ENCODE results near the gene ELP4.

Gene ELP4

DNA sequence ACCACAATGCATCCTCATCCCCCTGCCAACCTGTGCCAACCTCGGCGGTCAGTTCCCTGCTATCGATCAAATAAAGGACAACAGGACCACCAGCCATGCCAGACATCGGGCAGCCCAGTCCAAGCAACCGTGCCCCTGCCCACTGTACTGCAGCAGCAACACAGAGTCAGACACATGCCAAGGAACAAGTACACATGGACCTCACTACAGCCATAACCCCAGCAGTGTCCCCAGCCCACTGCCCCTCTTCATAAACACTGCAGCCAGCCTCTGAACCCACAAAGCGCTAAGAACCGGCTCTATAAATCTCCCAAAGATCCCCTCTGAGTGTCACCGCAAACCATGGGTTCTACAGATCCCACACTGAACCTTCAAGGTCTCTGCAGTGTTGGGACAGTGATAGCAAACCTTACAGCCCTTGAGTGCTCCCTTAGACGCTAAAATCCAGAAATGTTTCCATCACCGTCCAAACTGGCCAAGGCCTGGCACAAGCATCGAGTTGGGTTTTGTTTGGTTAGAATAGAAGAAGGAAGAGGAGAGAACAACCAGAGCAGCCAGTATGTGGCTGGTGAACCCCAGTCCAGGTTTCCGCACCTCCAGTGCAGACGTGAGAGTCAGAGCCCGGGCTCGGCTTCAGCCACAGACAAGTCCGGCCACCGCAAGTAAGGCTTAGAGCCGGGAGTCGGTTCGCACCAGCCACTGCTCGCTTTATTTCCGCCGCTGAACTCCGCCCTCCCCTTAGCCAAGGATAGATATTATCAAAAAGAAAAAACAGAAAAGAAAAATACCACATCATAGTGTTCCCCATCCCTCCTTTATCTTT is 293.6 kb downstream of the ELP4 start:
- DNase-seq, result no peak

DNA sequence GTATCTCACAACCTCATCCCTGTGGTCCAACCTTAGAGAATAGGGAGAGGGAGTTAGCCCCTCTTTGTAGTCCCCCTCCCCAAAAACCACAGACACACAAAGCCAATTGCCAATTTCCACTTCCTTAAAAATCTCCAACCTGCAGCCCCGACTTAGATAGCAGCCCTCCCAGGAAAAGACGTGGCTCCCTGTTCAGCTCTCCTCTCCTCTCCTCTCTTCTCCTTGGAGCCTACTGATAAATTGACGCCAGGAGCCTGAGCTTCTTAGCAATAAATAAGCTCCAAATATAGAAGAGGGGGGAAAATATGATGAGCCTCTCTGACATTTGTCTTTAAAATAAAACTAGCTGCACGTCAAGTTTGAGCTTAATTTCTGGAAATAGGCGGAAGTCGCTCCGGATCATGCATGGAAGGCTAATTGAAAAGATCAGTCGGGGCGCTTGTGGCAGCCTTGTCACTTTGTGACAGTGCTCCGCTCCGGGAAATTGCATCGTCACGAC is 294.3 kb downstream of the ELP4 start:
- DNase-seq, result no peak

- DNase-seq, result no peak
These were observed 294.9 kb downstream of the ELP4 start for GRCh38 chr11:31804312-31805036.

GRCh38 chr11:31805037-31805628 is 295.6 kb downstream of the ELP4 start:
- no peak for DNase-seq

DNA sequence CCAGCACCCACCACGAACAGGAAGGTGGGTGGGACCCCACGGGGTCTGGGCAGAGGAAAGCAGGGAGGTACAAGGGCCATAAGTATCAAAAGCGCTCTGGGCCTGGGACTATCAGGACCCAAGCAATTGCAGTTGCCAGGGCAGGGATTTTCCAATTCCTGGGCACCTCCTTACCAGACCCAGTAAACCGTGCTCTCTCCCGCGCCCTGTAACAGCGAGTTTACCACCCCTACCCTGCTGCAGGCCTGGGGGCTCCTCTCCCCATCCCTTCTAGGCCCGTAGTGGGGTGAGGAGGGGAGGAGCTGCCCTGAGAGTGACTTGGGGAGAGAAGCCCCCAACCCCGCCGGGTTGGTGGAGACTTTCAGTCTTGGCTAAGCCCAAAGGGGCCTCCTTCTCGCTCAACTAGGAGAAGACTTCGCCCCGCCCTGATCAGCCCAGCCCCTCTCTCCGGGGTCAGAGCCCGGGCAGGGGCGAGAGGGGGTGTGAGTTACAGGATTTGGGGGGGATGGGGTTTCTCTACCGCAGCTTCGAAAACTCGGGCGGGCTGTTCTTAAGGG is 296.1 kb downstream of the ELP4 start:
- no peak for DNase-seq

DNA sequence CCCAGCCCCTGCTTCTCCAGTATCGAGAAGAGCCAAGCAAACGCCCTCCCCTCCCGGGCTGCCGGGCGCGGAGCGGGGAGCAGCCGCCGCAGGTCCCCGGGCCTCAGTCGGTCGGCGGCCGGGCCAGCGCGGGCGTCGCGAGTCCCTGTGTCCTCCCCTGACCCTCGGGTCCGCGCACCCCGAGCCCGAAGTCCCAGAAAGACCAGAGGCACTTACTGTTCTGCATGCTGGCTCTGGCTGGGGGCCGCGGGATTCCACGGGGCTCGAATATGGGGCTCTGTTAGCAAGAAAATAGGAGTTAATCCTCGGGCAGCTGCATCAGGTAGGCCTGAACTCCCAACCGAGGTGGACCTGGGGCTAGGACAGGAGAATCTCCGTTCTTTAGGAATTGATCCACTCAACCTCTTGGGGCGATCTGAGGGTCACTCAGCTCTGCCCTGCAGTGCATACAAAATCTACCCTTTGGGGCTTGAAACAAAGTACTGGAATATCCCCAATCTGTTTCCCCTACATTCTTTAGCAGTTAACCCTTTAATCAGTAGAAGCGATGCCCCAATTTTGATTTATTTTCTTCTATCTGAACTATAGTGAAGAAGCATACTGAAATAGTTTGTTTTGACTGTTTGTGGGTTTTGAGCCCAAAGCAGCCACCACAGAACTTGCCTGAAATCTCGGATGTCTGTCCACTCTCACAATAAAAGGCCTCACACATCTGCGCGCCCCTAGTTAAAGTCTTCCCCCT is 296.8 kb downstream of the ELP4 start:
- DNase-seq, result no peak

DNA sequence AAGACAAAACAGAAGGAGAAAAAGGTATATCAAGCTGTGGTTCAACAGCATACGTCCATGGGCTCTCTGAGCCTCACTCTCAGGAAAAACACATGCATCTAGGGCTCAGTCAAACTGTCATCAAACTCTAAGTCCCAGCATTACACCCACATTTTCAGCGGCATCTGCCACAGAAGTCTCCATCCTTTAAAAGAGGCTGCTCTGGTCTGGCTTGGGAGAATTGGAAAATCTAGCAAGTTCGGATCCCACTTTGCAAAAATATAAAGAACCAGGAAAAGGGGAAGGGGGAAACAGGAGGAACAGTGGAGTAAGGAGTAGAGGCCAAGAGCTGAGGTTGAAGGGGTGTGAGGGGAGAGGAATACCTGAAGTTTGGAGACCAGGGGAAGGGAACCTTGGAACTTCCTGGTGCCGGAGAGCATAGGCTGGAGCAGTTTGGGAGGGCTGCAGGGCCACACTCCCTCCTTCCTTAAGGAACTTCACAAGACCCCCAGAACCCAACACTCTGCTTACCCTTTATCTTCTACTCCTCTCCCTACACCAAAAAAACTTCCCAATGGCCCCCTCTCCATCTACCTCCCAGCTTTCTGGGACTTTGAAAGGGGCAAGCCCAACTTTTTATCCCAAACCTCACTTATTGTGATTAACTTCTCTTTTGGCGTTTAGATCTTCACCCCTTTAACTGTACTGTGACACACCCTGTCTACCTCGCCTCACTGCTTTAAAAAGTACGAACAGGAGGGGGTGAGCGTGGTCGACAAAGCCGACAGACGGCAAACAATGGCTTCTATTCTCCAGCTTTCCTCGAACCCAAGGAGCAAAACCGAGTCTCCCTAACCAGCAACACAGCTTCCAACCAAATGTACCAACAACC is 297.6 kb downstream of the ELP4 start:
- no peak for DNase-seq

DNA sequence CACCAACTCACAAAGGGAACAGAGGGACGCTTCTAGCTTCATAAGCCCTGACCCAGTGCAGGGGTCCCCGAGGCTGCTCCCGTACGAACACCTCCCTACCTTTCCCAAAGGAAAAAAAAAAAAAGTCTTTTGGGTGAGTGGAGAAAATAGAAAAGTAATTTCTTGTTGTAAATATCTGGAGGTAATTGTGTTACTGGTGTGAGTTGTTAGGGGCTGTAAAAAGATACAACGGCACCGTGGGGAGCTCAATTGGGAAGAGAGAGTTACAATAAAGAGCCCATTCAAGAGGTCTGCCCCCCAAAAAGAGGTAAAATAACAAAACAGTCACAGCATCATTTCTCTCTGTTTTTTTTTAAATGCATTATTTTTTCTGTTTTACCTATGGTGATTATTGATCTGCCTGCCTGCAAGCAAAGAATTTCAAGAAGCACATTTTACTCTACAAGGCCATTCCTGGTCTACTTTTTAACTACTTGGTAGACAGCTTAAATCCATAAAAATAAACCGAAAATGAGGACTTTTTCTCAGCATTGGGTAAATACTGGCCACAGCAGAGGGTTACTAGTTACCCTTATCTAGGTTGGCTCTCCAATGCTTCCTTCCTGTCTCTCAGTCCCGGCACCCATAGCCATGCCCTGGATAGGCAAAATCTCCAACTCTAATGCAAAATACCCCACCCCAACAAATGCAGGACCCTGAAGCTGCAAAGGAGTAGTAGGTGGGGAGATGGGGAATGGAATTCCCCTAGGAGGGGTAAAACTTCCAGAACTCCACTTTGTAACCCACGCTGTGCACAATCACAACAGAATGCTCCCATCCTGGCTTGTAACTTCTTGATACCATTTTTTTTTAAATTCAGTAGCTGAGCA is 298.5 kb downstream of the ELP4 start:
- DNase-seq, result no peak

DNA sequence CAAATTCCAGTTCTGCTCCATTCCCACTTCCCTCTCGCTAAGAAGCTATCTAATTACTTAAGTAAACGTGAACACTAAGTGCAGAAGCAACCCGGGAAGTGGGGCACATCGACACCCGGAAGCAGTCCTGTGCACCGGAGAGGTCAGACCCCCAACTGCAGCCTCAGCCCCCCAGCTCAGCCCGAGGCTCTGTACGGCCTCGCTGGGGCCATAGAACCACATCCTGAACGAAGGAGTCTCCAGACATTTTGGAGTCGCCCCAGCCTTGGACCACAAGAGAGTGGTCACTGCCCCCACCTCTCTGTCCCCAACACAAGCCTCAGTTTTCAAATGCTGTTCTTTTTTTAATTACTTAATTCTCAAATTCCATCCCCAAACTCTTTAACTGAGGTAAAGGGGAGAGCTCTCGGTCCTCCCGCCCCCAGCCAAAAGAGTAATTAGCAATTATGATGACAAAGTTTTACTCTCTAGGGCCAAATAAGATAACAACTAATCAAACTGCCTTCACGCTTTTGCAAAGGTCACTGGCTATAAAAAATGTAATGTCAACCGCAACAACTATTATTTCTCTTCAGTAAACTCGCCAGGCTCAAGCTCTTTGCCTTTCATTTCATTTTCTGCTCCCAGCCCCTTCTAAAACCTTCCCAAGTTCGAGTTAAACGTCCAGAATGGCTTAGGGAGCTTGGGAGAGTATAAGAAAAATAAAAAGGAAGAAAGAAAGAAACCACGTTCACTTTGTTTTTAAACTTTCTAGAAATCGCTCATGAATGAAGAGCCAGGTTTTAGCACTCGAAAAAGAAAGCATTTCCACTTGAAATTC is 299.4 kb downstream of the ELP4 start:
- no peak for DNase-seq

DNA sequence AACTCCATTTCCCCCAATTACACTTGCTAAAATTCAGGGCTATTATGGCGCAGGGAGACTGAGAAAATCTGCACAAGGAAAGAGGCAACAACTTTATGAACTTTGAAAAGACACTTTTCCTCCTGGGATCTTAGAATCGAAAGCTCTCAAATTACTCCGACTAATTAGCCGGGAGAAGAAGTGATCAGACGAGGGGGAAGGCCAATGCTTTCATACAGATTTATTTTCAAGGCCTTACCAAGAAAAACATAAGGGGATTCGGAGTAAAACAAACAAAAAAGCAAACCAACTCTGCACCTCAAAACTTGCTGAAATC is 299.9 kb downstream of the ELP4 start:
- no peak for DNase-seq

DNA sequence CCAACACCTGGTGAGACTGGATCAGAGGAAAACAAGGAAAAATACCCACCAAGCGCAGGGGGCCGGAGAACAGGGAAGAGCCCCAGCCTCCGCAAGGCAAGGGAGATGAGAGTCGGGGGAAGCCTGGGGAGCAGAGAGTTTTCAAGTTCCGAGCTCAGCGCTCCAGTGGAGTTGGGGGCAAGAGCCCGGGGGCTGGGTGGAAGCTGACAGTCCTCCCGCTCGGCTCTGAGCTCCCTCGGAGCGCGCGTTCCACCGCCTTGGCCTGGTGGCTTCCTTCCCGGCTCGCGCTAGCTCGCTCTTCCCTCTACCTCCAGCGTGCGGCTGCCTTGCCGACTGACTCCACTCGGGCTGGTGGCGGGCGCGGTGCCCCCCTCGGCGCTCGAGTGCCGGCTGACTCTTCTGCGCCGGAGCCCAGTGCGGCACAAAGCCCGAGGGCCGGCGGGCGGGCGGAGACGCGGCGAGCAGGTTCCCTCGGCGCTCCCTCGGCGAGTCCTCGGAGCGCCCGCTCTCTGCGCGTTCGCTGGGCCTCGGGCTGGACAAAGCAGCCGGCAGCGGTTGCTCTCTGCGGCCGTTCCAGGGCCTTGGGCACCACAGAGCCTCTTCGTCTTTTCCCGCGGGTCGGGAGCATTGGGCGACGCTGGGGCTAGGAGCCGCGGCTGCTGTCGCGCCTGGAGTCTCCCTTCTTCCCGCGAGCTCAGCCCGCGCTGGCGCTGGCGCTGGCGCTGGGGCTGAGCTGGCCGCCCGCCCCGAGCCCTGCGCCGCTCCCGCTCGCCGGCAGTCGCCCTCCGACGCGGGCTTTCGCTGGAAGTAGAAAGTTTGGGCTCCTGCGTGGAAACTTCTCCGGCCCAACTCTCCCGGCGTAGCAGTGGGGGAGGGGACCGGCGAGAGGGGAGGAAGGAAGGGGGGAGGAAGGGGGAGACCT is 300.6 kb downstream of the ELP4 start:
- peak; percentile 13 for DNase-seq

- peak; percentile 56 for DNase-seq
These were observed 301.4 kb downstream of the ELP4 start, which contains the start of gene PAX6 for GRCh38 chr11:31810779-31811647. PAX6 (minus strand) TSS chr11:31811322; CDS start chr11:31806411, 4,911 bp downstream.

GRCh38 chr11:31812383-31813381 is 303.1 kb downstream of the ELP4 start:
- no peak for DNase-seq

DNA sequence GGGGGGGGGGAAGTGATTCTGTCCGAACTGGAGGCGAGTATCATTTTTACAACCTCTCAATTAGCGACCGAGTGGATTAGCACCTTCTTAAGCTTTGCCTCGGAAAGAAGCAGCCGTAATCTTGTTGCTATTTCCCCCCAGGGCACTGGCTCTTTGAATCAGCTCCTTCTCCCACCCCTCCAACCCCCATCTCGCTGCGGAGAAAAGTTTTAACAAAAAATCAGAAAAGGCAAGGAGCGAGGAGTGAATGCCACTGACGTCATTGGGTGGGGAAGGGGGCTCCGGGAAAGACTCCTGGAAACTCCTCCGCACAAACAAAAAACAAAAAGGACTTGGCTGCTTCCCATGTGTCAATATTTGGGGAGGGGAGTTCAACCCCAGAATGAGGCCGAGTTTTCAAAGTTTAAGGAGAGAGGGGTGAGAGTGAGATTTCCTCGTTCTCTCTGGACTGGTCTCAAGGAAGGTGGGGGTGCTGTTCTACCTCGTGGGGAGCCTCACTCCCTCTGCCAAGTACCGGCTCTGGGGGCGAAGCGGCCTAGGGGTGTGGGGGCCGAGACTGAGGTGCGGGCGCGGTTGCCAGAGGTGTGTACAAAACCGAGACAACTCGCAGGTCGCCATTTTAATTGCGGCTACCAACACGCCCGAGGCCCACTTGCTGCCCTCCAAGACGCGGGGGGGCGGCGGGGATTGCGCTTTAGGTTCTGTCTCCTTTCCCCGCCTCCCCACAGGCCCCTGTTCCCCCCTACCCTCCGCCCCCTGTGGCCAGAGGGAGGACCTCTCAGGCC is 304.0 kb downstream of the ELP4 start:
- no peak for DNase-seq

GRCh38 chr11:31814176-31814868 is 304.8 kb downstream of the ELP4 start:
- no peak for DNase-seq

Data from fibroblast of upper back skin (primary cell).